Measurements from ENCODE around the gene NCOA6.

- TF ChIP-seq CTCF (IDR thresholded peaks at IDR 0.05; ENCODE audit: low read length) (no peak), EZH2 (IDR thresholded peaks at IDR 0.05; ENCODE audit: borderline replicate concordance, low read length) (no peak)
Observed at GRCh38 chr20:34772437-34772836, 53.0 kb downstream of the NCOA6 start.
